GM10248 (cell line): Measurements from ENCODE around the gene GORAB.

Experiments
- CTCF ChIA-PET: fragments of 300-600 bp; sonication (Branson Sonifier 250); formaldehyde crosslinking; extraction: SDS; loops from one replicate; lab custom pipeline; 2021; ENCODE audit warnings: antibody characterized with exemption; lab: Yijun Ruan, JAX
- POLR2A ChIA-PET: fragments of 350-650 bp; sonication (Branson Sonifier 250); formaldehyde crosslinking; extraction: SDS; loops from one replicate; lab custom pipeline; 2020; ENCODE audit warnings: antibody characterized with exemption; lab: Yijun Ruan, JAX
- DNase-seq: peaks from one replicate; pipeline ENCODE4 v3.0.0; 2012; ENCODE audit errors: extremely low spot score
- CTCF ChIP-seq: IDR thresholded peaks from 2 replicates; pipeline ENCODE4 v1.5.1; 2012; ENCODE audit warnings: mild to moderate bottlenecking, low read depth; ENCODE audit errors: extremely low read depth, missing control alignments, control extremely low read depth

GORAB gene

GRCh38 chr1:170578359-170578758 is 46.4 kb downstream of the GORAB start:
- TF ChIP-seq CTCF = no peak
- DNase-seq = no peak
- ChIA-PET POLR2A (no interaction called here), CTCF (no interaction called here)

- ChIA-PET CTCF (interaction anchor here (0.8 kb wide), 1 partner anchor 13 kb away, joined by 3 read pairs; no protein-coding TSS in a partner anchor), POLR2A (no interaction called here)
- no peak for TF ChIP-seq CTCF
- no peak for DNase-seq
These were observed 48.9 kb downstream of the GORAB start for GRCh38 chr1:170580636-170581440.

GRCh38 chr1:170583186-170583585 is 51.2 kb downstream of the GORAB start:
- DNase-seq = no peak
- ChIA-PET POLR2A (no interaction called here), CTCF (interaction anchor here (1.0 kb wide), 1 partner anchor 10 kb away, joined by 3 read pairs; no protein-coding TSS in a partner anchor)
- no peak for TF ChIP-seq CTCF

- CTCF ChIA-PET = no interaction called here
- no peak for DNase-seq
- TF ChIP-seq CTCF = no peak
- POLR2A ChIA-PET = no interaction called here
These were observed 54.6 kb downstream of the GORAB start for GRCh38 chr1:170586321-170587252.

GRCh38 chr1:170587253-170587593 is 55.3 kb downstream of the GORAB start:
- ChIA-PET POLR2A (no interaction called here), CTCF (no interaction called here)
- no peak for TF ChIP-seq CTCF
- no peak for DNase-seq

GRCh38 chr1:170590921-170591705 is 59.1 kb downstream of the GORAB start:
- no peak for TF ChIP-seq CTCF
- DNase-seq = no peak
- POLR2A ChIA-PET = no interaction called here
- CTCF ChIA-PET = no interaction called here
